ENCODE results near the gene RHBDF2.
"Not testable (repeated sequence)": the region's sequence is repeated elsewhere in the genome, so short reads cannot be mapped to it uniquely, and the experiment has no call there.

- TF ChIP-seq POLR2A, CTCF (IDR thresholded peaks at IDR 0.05): not testable (repeated sequence)
Observed at GRCh38 chr17:76533640-76534359, 32.6 kb upstream of the RHBDF2 start.

All from uterus (tissue), 2 donors.